HG02588 (cell line): ENCODE measurements around the gene RAET1L.
"Not testable (repeated sequence)": the region's sequence is repeated elsewhere in the genome, so short reads cannot be mapped to it uniquely, and the experiment has no call there.

Experiments
- ATAC-seq: cut with Tn5 transposase; IDR thresholded peaks from one replicate; pipeline ENCODE4 v1.9.1; 2021; ENCODE audit warnings: mild to moderate bottlenecking, moderate library complexity; ENCODE audit not compliant: unreplicated experiment

RAET1L gene

GRCh38 chr6:149991838-149992237, 33.5 kb downstream of the RAET1L start:
- ATAC-seq = no peak

- ATAC-seq = not testable (repeated sequence)
Observed at GRCh38 chr6:149991472-149991795, 33.9 kb downstream of the RAET1L start.

GRCh38 chr6:149990661-149991471, 34.5 kb downstream of the RAET1L start:
- no peak for ATAC-seq

GRCh38 chr6:149990212-149990660, 35.1 kb downstream of the RAET1L start:
- ATAC-seq = no peak

DNA sequence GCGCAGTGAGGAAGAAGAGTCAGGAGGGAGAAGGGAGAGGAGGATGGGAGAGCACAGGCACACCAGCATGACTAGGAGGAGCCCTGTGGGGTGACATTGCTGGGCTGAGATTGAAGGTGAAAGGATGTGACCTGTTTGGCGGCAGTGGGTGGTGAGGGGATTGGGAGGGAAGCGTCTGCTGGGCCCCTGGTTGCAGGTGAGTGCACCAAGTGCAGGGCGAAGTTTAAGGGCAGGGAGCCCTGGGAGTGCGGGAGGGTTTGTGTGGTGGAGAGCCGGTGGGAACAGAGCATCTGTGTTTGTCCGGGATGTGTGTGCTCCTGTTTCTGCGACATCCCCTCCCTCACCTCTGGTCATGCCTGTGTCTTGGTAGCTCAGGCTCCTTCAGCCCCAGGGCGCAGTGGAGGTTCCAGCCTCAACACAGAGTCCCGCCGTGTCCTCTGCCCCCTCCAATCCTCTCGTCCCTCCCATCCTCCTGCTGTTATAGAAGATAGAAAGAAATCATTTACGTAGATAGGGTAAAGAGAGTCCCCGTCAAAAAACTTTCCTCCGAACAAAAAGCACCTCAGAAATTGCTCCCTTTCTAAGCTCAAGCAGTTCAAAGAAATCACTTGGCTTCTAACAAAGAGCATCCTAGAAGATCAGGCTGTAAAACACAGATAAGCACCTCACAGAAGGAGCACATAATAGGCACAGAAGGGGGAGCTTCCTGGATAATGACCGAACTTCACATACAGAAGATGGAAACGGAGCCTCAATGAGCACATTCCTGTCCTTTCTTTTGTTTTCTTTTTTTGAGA, 36.6 kb downstream of the RAET1L start:
- no peak for ATAC-seq

- no peak for ATAC-seq
Observed at GRCh38 chr6:149987602-149988107, 37.7 kb downstream of the RAET1L start.

- no peak for ATAC-seq
Observed at GRCh38 chr6:149985481-149985937, 39.8 kb downstream of the RAET1L start.

- ATAC-seq = no peak
Observed at GRCh38 chr6:149984773-149985172, 40.6 kb downstream of the RAET1L start.

DNA sequence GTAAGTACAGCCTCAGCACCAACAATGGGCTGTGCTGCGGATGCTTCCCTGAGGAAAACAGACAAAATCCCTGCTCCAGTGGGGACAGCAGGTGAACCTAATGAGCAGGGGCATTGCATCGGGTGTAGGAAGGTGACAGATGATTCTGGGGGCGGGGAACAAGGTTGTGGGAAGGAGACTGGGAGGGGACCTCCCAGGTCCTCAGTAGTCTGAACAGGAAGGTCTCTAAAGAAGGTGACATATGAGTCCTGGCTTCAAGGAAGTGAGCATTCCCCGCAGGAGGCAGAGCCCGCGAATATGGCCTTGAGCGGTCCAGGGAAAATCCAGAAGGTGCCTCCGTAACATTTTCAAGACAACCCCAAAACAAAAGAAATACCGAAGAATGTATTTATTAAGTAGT, 42.2 kb downstream of the RAET1L start:
- ATAC-seq = no peak

GRCh38 chr6:149979293-149979692, 46.0 kb downstream of the RAET1L start:
- no peak for ATAC-seq

- ATAC-seq = no peak
Observed at GRCh38 chr6:149978610-149979009, 46.7 kb downstream of the RAET1L start.

DNA sequence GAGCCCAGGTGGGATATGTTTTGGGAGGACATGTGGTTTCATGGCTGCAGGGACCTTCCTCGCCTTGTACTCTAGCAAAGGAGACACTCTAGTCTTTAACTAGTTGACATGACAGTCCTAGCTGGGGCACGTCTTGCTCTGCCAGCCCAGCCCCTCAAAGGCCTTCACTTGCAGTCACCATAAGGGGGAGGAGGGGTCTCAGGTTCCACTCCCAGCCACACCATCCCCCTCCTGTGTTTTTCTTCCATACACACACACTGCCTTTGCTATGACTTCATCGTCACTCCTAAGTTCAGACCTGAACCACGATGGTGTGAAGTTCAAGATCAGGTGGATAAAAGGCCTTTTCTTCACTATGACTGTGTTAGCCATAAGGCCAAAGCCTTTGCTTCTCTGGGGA, 48.1 kb downstream of the RAET1L start:
- ATAC-seq = no peak

DNA sequence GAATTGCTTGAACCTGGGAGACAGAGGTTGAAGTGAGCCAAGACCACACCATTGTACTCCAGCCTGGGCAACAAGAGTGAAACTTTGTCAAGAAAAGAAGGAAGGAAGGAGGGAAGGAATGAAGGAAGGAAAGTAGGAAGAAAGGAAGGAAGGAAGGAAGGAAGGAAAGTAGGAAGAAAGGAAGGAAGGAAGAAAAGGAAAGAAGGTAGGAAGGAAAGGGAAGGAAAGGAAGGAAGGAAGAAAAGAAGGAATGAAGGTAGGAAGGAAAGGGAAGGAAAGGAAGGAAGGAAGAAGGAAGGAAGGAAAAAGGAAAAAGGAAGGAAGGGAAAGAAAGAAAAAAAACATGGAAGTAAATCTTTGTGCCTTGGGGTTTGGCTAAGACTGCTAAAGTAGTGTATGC, 49.9 kb downstream of the RAET1L start:
- no peak for ATAC-seq

GRCh38 chr6:149974825-149975224, 50.5 kb downstream of the RAET1L start:
- no peak for ATAC-seq

GRCh38 chr6:149974394-149974793, 50.9 kb downstream of the RAET1L start:
- not testable (repeated sequence) for ATAC-seq

DNA sequence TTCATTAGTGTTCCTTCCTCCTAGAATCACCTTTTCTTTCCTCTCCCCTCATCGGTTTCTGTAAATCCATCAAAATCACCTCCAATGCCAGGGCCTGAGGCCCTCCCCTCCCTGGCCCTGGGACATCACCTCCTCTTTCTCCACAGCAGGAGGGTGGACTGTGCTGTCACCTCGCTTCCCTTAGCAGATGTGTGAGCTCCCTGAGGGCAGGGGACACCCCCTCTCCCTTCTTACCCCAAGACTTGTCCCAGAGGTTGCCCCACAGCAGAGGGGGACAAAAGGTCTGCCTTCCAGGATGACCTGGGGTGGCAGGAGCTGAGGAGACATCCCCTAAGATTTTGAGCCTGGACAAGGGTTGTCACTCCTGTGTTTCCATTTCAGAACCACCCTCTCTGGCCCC, 55.7 kb downstream of the RAET1L start:
- ATAC-seq = no peak

- ATAC-seq = not testable (repeated sequence)
Observed at GRCh38 chr6:149968909-149969308, 56.4 kb downstream of the RAET1L start.
